MM.1S (cell line): ENCODE data around the gene BCAS3.

Experiments used
- DNase-seq: peaks from one replicate; pipeline ENCODE4 v3.0.0-alpha.2; 2015
- H2AFZ ChIP-seq: fragments of 300-600 bp; sonication (generic); 2 replicates; pipeline ENCODE4 v1.6.0; 2016; ENCODE audit warnings: antibody characterized with exemption, low read length
- H3F3A ChIP-seq: fragments of 300-600 bp; sonication (generic); 2 replicates; pipeline ENCODE4 v1.6.1; 2016; ENCODE audit warnings: mild to moderate bottlenecking, antibody characterized with exemption, low read length, moderate library complexity, mixed read lengths; ENCODE audit not compliant: insufficient read depth
- H3K27ac ChIP-seq: fragments of 300-600 bp; sonication (generic); 2 replicates; pipeline ENCODE4 v1.5.1; 2016; ENCODE audit warnings: mild to moderate bottlenecking, low read length
- H3K27me3 ChIP-seq: fragments of 300-600 bp; sonication (generic); replicated peaks from 2 replicates; pipeline ENCODE4 v1.6.0; 2016; ENCODE audit warnings: low read length; ENCODE audit not compliant: insufficient read depth
- H3K36me3 ChIP-seq: fragments of 300-600 bp; sonication (generic); replicated peaks from 2 replicates; pipeline ENCODE4 v1.6.1; 2016; ENCODE audit warnings: mild to moderate bottlenecking, low read length, mixed read lengths; ENCODE audit not compliant: insufficient read depth
- H3K4me1 ChIP-seq: fragments of 300-600 bp; sonication (generic); 2 replicates; pipeline ENCODE4 v1.6.1; 2016; ENCODE audit warnings: low read length, mixed read lengths
- H3K4me2 ChIP-seq: fragments of 300-600 bp; sonication (generic); 2 replicates; pipeline ENCODE4 v1.6.0; 2016; ENCODE audit warnings: low read depth, low read length
- H3K4me3 ChIP-seq: fragments of 300-600 bp; sonication (generic); 2 replicates; pipeline ENCODE4 v1.5.1; 2016; ENCODE audit warnings: low read length, mixed read lengths
- H3K79me2 ChIP-seq: fragments of 300-600 bp; sonication (generic); 2 replicates; pipeline ENCODE4 v1.6.1; 2016; ENCODE audit warnings: mixed run types, low read length, mixed read lengths
- H3K9ac ChIP-seq: fragments of 300-600 bp; sonication (generic); 2 replicates; pipeline ENCODE4 v1.6.1; 2016; ENCODE audit warnings: low read length, mixed read lengths
- H3K9me2 ChIP-seq: fragments of 300-600 bp; sonication (generic); replicated peaks from 2 replicates; pipeline ENCODE4 v1.6.1; 2016; ENCODE audit warnings: mild to moderate bottlenecking, low read length, mixed read lengths; ENCODE audit not compliant: insufficient read depth
- H3K9me3 ChIP-seq: fragments of 300-600 bp; sonication (generic); replicated peaks from 2 replicates; pipeline ENCODE4 v1.6.1; 2016; ENCODE audit warnings: mild to moderate bottlenecking, low read length, mixed read lengths; ENCODE audit not compliant: insufficient read depth
- H4K20me1 ChIP-seq: fragments of 300-600 bp; sonication (generic); 2 replicates; pipeline ENCODE4 v1.6.1; 2016; ENCODE audit warnings: mild to moderate bottlenecking, low read length, moderate library complexity, mixed read lengths; ENCODE audit not compliant: insufficient read depth
- EZH2 ChIP-seq: fragments of 300-600 bp; sonication (generic); optimal IDR thresholded peaks from 2 replicates; pipeline ENCODE3; 2017; ENCODE audit warnings: low read depth, mild to moderate bottlenecking, antibody characterized with exemption, low read length, mixed read lengths
- EZH2phosphoT487 ChIP-seq: fragments of 300-600 bp; sonication (generic); IDR thresholded peaks from 2 replicates; pipeline ENCODE4 v1.6.1; 2018; ENCODE audit warnings: antibody characterized with exemption, low read length
- TF ChIP-seq, protein P1 (sequence below): fragments of 300-600 bp; sonication (generic); IDR thresholded peaks from 2 replicates; pipeline ENCODE4 v1.5.1; 2016; ENCODE audit warnings: antibody characterized with exemption, low read length, mixed read lengths

Gene BCAS3

DNA sequence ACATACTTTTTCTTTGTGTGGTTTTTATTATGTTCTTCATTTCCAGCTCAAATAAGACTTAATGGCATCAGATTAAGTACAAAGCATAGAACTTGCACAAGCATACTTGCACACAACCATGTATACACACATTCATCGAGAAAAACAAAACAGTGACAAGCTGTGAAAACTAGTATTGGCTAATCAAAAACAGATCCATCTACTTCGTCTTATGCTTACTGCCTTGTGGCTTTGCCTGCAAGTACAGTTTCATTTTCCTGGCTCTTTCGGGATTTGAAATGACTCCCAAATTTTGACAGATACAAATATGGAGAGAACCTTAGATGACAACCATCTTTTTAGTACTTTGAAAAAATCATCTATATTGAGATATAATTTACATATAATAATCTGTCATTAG, 338.3 kb downstream of the BCAS3 start:
- Histone ChIP-seq H3F3A (no peaks in the 10 kb centered on the region), H3K36me3 (no peaks in the 10 kb centered on the region), H3K4me2 (no peak overlapping the region)

DNA sequence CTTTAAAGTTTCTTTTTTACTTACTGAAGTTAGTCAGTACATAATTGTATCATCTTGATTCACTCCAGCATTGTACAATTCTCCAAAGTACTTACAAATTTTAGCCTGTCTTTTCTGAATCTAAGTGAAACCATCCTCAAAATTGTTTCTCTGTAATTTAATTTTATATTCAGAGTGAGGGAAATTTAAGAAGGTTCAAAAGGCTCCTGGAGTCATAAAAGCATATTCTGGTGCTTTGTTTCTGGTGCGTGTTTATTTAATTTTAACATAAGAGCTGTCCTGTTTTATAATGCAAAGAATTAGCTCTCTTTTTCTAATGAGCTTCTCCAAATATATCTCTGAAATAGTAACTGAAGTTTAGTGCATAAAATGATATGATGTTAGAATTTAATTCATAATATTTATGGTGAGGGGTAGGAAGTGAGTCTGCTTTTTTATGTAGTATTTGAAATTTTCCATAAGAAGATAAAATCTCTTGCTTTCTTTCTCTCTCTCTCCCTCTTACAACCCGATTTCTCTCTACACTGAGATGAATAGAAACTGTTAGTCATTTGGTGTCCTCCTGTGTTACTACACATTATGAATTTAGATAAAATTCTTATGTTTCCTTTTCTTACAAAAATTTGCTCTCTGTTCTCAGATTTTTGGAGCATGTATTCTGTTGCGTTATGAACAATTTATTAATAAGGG, 339.8 kb downstream of the BCAS3 start:
- H3K4me2 ChIP-seq: no peak overlapping the region
- no peak for DNase-seq
- H3K9me3 ChIP-seq: no peaks in the 10 kb centered on the region
- TF ChIP-seq, protein P1, sequence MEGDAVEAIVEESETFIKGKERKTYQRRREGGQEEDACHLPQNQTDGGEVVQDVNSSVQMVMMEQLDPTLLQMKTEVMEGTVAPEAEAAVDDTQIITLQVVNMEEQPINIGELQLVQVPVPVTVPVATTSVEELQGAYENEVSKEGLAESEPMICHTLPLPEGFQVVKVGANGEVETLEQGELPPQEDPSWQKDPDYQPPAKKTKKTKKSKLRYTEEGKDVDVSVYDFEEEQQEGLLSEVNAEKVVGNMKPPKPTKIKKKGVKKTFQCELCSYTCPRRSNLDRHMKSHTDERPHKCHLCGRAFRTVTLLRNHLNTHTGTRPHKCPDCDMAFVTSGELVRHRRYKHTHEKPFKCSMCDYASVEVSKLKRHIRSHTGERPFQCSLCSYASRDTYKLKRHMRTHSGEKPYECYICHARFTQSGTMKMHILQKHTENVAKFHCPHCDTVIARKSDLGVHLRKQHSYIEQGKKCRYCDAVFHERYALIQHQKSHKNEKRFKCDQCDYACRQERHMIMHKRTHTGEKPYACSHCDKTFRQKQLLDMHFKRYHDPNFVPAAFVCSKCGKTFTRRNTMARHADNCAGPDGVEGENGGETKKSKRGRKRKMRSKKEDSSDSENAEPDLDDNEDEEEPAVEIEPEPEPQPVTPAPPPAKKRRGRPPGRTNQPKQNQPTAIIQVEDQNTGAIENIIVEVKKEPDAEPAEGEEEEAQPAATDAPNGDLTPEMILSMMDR: no peak
- no peak for TF ChIP-seq EZH2
- no peak for TF ChIP-seq EZH2phosphoT487
- H3K4me3 ChIP-seq: no peak overlapping the region
- no peaks in the 10 kb centered on the region for H3K27me3 ChIP-seq
- no peaks in the 10 kb centered on the region for H3F3A ChIP-seq
- no peaks in the 10 kb centered on the region for H4K20me1 ChIP-seq
- no peak overlapping the region for H3K9ac ChIP-seq
- H3K36me3 ChIP-seq: no peaks in the 10 kb centered on the region
- H3K27ac ChIP-seq: no peak overlapping the region
- H3K4me1 ChIP-seq: no peaks in the 10 kb centered on the region
- no peaks in the 10 kb centered on the region for H3K9me2 ChIP-seq
- no peaks in the 10 kb centered on the region for H3K79me2 ChIP-seq
- no peak overlapping the region for H2AFZ ChIP-seq

More for the DNA sequence above, 338.3 kb downstream of the BCAS3 start:
- Histone ChIP-seq H3K4me1 (no peaks in the 10 kb centered on the region), H2AFZ (no peak overlapping the region), H3K27me3 (no peaks in the 10 kb centered on the region), H3K27ac (no peak overlapping the region), H4K20me1 (no peaks in the 10 kb centered on the region), H3K9ac (no peak overlapping the region), H3K79me2 (no peaks in the 10 kb centered on the region), H3K9me3 (no peaks in the 10 kb centered on the region), H3K9me2 (no peaks in the 10 kb centered on the region), H3K4me3 (no peak overlapping the region)
- TF ChIP-seq EZH2: no peak
- TF ChIP-seq EZH2phosphoT487: no peak
- no peak for DNase-seq

DNA sequence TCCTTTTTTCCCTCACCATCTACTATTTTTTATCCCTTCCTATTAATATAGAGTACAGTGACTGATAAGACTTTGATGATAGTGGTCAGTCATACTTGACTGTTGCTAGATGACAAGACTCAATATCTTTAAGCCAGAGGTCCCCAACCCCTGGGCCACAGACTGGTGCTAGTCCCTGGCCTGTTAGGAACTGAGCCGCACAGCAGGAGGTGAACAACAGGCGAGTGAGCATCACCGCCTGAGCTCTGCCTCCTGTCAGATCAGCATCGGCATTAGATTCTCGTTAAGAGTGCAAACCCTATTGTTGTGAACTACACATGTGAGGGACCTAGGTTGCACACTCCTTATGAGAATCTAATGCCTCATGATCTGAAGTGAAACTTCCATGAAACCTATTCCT, 341.3 kb downstream of the BCAS3 start:
- no peak for DNase-seq
- Histone ChIP-seq H3K79me2 (no peaks in the 10 kb centered on the region), H3K27ac (no peak overlapping the region), H3K9me2 (no peaks in the 10 kb centered on the region), H3K4me3 (no peak overlapping the region), H3K36me3 (no peaks in the 10 kb centered on the region), H3K9me3 (no peaks in the 10 kb centered on the region), H3K4me1 (no peaks in the 10 kb centered on the region), H3F3A (no peaks in the 10 kb centered on the region), H3K27me3 (no peaks in the 10 kb centered on the region), H4K20me1 (no peaks in the 10 kb centered on the region), H2AFZ (no peak overlapping the region), H3K9ac (no peak overlapping the region), H3K4me2 (no peak overlapping the region)
- no peak for TF ChIP-seq EZH2phosphoT487
- TF ChIP-seq EZH2: no peak
- TF ChIP-seq, protein P1: no peak

DNA sequence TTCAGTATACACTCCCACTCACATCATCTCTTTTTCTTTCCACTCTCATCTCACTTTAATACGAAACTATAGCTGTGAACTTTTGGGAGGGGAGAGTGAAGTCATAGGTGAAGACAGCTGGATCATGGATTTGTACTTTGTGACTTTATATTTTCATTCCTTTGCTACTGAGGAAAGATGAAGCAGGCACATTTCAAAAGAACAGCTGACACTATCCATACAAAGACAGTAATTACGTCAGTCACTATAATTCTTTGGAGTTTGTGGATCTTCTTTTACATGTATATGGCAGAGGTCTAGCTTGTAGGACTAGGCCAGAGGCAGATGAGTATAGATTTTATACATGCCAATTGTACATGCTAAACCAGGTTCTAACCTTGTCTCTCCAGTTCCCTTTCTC, 346.3 kb downstream of the BCAS3 start:
- Histone ChIP-seq H3F3A (no peaks in the 10 kb centered on the region), H3K9me2 (no peaks in the 10 kb centered on the region), H3K4me2 (no peak overlapping the region), H3K27me3 (no peaks in the 10 kb centered on the region), H3K4me1 (no peaks in the 10 kb centered on the region), H3K9ac (no peak overlapping the region), H2AFZ (no peak overlapping the region), H3K36me3 (no peaks in the 10 kb centered on the region), H3K4me3 (no peak overlapping the region), H3K9me3 (no peaks in the 10 kb centered on the region), H4K20me1 (no peaks in the 10 kb centered on the region), H3K79me2 (no peaks in the 10 kb centered on the region), H3K27ac (no peak overlapping the region)
- DNase-seq: no peak
- TF ChIP-seq, protein P1: no peak
